HepG2 (cell line): ENCODE data around the gene SOX12. TPM values are rescaled to one million over a fixed set of nuclear protein-coding genes. Genes with fewer than 3 reads are reported as not detected.

Experiments
- ADNP ChIP-seq: sonication (generic); formaldehyde crosslinking; IDR thresholded peaks from 2 replicates; pipeline ENCODE4 v1.4.0; 2020; ENCODE audit warnings: missing genetic modification reagents
- ATF5 ChIP-seq: sonication (generic); formaldehyde crosslinking; IDR thresholded peaks from 2 replicates; pipeline ENCODE4 v1.4.0; 2020; ENCODE audit warnings: mild to moderate bottlenecking, low read depth, missing genetic modification reagents
- CBX5 ChIP-seq: sonication (generic); formaldehyde crosslinking; IDR thresholded peaks from 2 replicates; pipeline ENCODE4 v1.4.0; 2020; ENCODE audit warnings: missing genetic modification reagents, borderline replicate concordance
- EED ChIP-seq: sonication (generic); formaldehyde crosslinking; IDR thresholded peaks from 2 replicates; pipeline ENCODE4 v1.5.0; 2020; ENCODE audit warnings: mild to moderate bottlenecking, missing genetic modification reagents
- HOXA9 ChIP-seq: sonication (generic); formaldehyde crosslinking; IDR thresholded peaks from 2 replicates; pipeline ENCODE4 v1.8.1; 2022; ENCODE audit warnings: missing genetic modification reagents, mild to moderate bottlenecking, moderate library complexity, borderline replicate concordance
- MIXL1 ChIP-seq: IDR thresholded peaks from 2 replicates; pipeline ENCODE4 v1.6.1; 2016
- MZF1 ChIP-seq: sonication (generic); formaldehyde crosslinking; IDR thresholded peaks from 2 replicates; pipeline ENCODE4 v1.8.1; 2023; ENCODE audit warnings: mild to moderate bottlenecking, missing genetic modification reagents, borderline replicate concordance
- NFE2L2 ChIP-seq: fragments of 150-350 bp; IDR thresholded peaks from 2 replicates; pipeline ENCODE4 v1.6.1; 2014; ENCODE audit warnings: low read length
- NONO ChIP-seq, 2 experiments: fragments of 450-650 bp in 1 of 2; sonication (generic) in 1 of 2; formaldehyde crosslinking in 1 of 2; IDR thresholded peaks in 1 of 2; conservative IDR thresholded peaks in 1 of 2; 2 replicates each; pipeline versions ENCODE4 v1.6.1 to v1.8.0; 2017 to 2022; ENCODE audit warnings: mild to moderate bottlenecking in 1 of 2, missing genetic modification reagents in 1 of 2, moderate library complexity in 1 of 2
- POLR2G ChIP-seq: fragments of 200-400 bp; formaldehyde crosslinking; IDR thresholded peaks from 2 replicates; pipeline ENCODE4 v1.6.1; 2018; ENCODE audit warnings: mild to moderate bottlenecking, low read depth, low read length, moderate library complexity
- RARA ChIP-seq: IDR thresholded peaks from 2 replicates; pipeline ENCODE4 v1.6.1; 2016; ENCODE audit warnings: missing genetic modification reagents, missing compliant biosample characterization
- RBM22 ChIP-seq: fragments of 200-400 bp; formaldehyde crosslinking; optimal IDR thresholded peaks from 2 replicates; pipeline ENCODE3; 2017; ENCODE audit warnings: mild to moderate bottlenecking, low read length, moderate library complexity
- SALL1 ChIP-seq: sonication (generic); formaldehyde crosslinking; IDR thresholded peaks from 2 replicates; pipeline ENCODE4 v1.8.0; 2022; ENCODE audit warnings: mild to moderate bottlenecking, missing genetic modification reagents
- SMARCE1 ChIP-seq: fragments of 450-650 bp; IDR thresholded peaks from 2 replicates; pipeline ENCODE4 v1.6.1; 2017; ENCODE audit warnings: borderline replicate concordance
- SP2 ChIP-seq: sonication (generic); formaldehyde crosslinking; IDR thresholded peaks from 2 replicates; pipeline ENCODE4 v1.5.1; 2020; ENCODE audit warnings: mild to moderate bottlenecking, missing genetic modification reagents
- ZBTB25 ChIP-seq: IDR thresholded peaks from 2 replicates; pipeline ENCODE4 v1.6.1; 2018; ENCODE audit warnings: missing genetic modification reagents
- ZNF232 ChIP-seq: sonication (generic); formaldehyde crosslinking; IDR thresholded peaks from 2 replicates; pipeline ENCODE4 v1.4.0; 2020; ENCODE audit warnings: missing genetic modification reagents, borderline replicate concordance
- ZNF234 ChIP-seq: sonication (generic); formaldehyde crosslinking; conservative IDR thresholded peaks from 2 replicates; pipeline ENCODE4 v1.5.1; 2020; ENCODE audit warnings: mild to moderate bottlenecking, missing genetic modification reagents
- ZNF280B ChIP-seq: sonication (generic); formaldehyde crosslinking; IDR thresholded peaks from 2 replicates; pipeline ENCODE4 v1.5.0; 2020; ENCODE audit warnings: missing genetic modification reagents, mild to moderate bottlenecking, borderline replicate concordance
- ZNF567 ChIP-seq: sonication (generic); formaldehyde crosslinking; IDR thresholded peaks from 2 replicates; pipeline ENCODE4 v1.8.1; 2023; ENCODE audit warnings: mild to moderate bottlenecking, missing genetic modification reagents, borderline replicate concordance
- polyA plus RNA-seq, 8 experiments: library from polyadenylated mRNA; depleted of rRNA in 3 of 8; stranded (reverse) in 7 of 8; unstranded in 1 of 8; fragments of >200 nt; fragmentation: Illumina TruSeq in 4 of 8; extraction: Trizol in 4 of 8; gene quantifications; 2 replicates each; pipeline versions ENCODE4 v1.2.1 to v1.2.3, GENCODE V29; 2011 to 2016; ENCODE audit warnings: low read depth in 4 of 8, missing spikeins in 1 of 8, mixed read lengths in 1 of 8; ENCODE audit not compliant: insufficient read depth in 1 of 8
- total RNA-seq, 5 experiments: library from RNA; depleted of rRNA; stranded (reverse); fragments of >200 nt; fragmentation: Illumina TruSeq; extraction: Trizol; gene quantifications; 2 replicates each; pipeline ENCODE4 v1.2.3, GENCODE V29; 2016; ENCODE audit warnings: low read depth in 1 of 5
- TF ChIP-seq, protein P1 (sequence below): sonication (generic); formaldehyde crosslinking; IDR thresholded peaks from 2 replicates; pipeline ENCODE4 v1.4.0; 2020; ENCODE audit warnings: mild to moderate bottlenecking, missing genetic modification reagents

The SOX12 gene
- total and polyA plus RNA-seq, 2 of the 13 experiments (the other 11 are each of a cell fraction or from before 2014, with no cell fraction given): 10.0 to 18.7 TPM

DNA sequence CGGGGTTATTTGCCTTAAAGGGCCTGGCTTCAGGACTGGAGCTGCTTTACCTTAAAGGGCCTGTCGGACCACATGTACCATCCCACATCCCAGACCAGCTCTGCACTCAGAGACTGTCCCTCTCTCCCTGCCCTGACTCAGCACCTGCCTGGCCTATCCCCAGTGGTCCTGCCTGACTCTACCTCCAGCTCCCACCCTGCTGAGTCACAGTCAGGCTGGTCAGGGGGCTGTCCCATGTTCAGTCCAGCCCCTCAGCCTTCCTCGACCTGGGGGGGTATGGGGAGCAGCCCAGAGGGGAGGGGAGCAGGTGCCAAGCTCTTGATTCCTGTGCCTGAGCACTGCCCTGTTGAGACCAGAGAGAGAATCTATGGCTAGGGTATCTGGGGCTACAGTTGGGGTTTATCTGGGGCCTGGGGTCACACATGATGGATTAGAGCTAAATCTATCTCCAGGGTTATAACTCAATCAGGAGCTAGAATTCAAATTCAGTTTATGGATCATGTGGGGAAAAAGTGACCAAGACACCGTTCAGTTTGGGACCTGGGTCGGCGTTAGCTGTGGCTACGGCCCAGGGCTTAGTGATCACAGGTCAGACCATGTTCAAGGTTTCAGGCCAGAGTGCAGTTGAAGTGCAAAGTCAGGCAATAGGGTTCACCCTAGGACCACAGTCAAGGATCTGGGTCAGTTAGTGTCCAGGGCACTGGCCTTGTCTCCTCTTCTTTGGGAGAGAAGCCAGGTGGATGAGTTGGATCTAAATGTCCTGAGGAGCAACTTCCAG is 45.8 kb downstream of the SOX12 start (continued):
- TF ChIP-seq SALL1 (CRISPR knock-in tag) (no peak; the same call in 1 of the 2 replicates), CBX5 (no peak), RARA (CRISPR knock-in tag) (peak; percentile 99), ZBTB25 (CRISPR knock-in tag) (no peak), EED (0 out of 2 replicates have a peak, but pooled peaks have one; percentile 47), RBM22 (no peak), ZNF232 (CRISPR knock-in tag) (no peak), ZNF234 (CRISPR knock-in tag) (no peak), ADNP (CRISPR knock-in tag) (peak; percentile 23; the same call in 1 of the 2 replicates), MIXL1 (no peak), SP2 (CRISPR knock-in tag) (0 out of 2 replicates have a peak, but pooled peaks have one; percentile 23), NONO (IDR thresholded peaks at IDR 0.05) (no peak), NONO (CRISPR knock-in tag; conservative IDR thresholded peaks at IDR 0.05) (no peak), ATF5 (CRISPR knock-in tag) (no peak), MZF1 (CRISPR knock-in tag) (no peak), SMARCE1 (no peak), ZNF280B (CRISPR knock-in tag) (peak; percentile 66; the same call in 1 of the 2 replicates), ZNF567 (CRISPR knock-in tag) (peak; percentile 14; the same call in 1 of the 2 replicates), HOXA9 (CRISPR knock-in tag) (no peak), POLR2G (no peak; the same call in 1 of the 2 replicates), NFE2L2 (0 out of 2 replicates have a peak, but pooled peaks have one; percentile 14)
- TF ChIP-seq, protein P1, sequence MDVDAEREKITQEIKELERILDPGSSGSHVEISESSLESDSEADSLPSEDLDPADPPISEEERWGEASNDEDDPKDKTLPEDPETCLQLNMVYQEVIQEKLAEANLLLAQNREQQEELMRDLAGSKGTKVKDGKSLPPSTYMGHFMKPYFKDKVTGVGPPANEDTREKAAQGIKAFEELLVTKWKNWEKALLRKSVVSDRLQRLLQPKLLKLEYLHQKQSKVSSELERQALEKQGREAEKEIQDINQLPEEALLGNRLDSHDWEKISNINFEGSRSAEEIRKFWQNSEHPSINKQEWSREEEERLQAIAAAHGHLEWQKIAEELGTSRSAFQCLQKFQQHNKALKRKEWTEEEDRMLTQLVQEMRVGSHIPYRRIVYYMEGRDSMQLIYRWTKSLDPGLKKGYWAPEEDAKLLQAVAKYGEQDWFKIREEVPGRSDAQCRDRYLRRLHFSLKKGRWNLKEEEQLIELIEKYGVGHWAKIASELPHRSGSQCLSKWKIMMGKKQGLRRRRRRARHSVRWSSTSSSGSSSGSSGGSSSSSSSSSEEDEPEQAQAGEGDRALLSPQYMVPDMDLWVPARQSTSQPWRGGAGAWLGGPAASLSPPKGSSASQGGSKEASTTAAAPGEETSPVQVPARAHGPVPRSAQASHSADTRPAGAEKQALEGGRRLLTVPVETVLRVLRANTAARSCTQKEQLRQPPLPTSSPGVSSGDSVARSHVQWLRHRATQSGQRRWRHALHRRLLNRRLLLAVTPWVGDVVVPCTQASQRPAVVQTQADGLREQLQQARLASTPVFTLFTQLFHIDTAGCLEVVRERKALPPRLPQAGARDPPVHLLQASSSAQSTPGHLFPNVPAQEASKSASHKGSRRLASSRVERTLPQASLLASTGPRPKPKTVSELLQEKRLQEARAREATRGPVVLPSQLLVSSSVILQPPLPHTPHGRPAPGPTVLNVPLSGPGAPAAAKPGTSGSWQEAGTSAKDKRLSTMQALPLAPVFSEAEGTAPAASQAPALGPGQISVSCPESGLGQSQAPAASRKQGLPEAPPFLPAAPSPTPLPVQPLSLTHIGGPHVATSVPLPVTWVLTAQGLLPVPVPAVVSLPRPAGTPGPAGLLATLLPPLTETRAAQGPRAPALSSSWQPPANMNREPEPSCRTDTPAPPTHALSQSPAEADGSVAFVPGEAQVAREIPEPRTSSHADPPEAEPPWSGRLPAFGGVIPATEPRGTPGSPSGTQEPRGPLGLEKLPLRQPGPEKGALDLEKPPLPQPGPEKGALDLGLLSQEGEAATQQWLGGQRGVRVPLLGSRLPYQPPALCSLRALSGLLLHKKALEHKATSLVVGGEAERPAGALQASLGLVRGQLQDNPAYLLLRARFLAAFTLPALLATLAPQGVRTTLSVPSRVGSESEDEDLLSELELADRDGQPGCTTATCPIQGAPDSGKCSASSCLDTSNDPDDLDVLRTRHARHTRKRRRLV (CRISPR knock-in tag): no peak; the same call in 1 of the 2 replicates
